RWPE2 (cell line): ENCODE results near the gene ILK.
A peak's percentile ranks its signal among the peaks of the same experiment; 100 is the strongest.

Source experiments
- ATAC-seq: fragments of 200-7000 bp; cut with Tn5 transposase; 3 replicates; pipeline ENCODE4 v1.9.1; 2021; ENCODE audit warnings: low read depth
- DNase-seq: peaks from one replicate; pipeline ENCODE4 v3.0.0-alpha.2; 2020; ENCODE audit warnings: low spot score
- H3K27ac ChIP-seq: fragments of 450-650 bp; 2 replicates; pipeline ENCODE4 v1.5.1; 2017; ENCODE audit warnings: mild to moderate bottlenecking; ENCODE audit not compliant: poor library complexity, severe bottlenecking
- H3K27me3 ChIP-seq: fragments of 250-450 bp; sonication (Bioruptor Pico); 2 replicates; pipeline ENCODE4 v1.5.1; 2021; ENCODE audit warnings: mild to moderate bottlenecking, moderate library complexity; ENCODE audit not compliant: insufficient read depth, poor library complexity, severe bottlenecking
- H3K36me3 ChIP-seq: fragments of 250-450 bp; sonication (Bioruptor Pico); 2 replicates; pipeline ENCODE4 v1.5.1; 2020; ENCODE audit warnings: low read depth, mild to moderate bottlenecking, moderate library complexity
- H3K4me1 ChIP-seq: fragments of 250-450 bp; sonication (Bioruptor Pico); 2 replicates; pipeline ENCODE4 v1.5.1; 2021; ENCODE audit warnings: mild to moderate bottlenecking, moderate library complexity; ENCODE audit not compliant: insufficient read depth, poor library complexity, severe bottlenecking
- H3K4me3 ChIP-seq: fragments of 250-450 bp; sonication (Bioruptor Pico); 2 replicates; pipeline ENCODE4 v1.5.1; 2021; ENCODE audit warnings: mild to moderate bottlenecking, moderate library complexity; ENCODE audit not compliant: severe bottlenecking
- H3K9me3 ChIP-seq: fragments of 250-450 bp; sonication (Bioruptor Pico); 2 replicates; pipeline ENCODE4 v1.5.1; 2021; ENCODE audit warnings: mild to moderate bottlenecking, moderate library complexity; ENCODE audit not compliant: severe bottlenecking
- CTCF ChIP-seq: fragments of 450-650 bp; IDR thresholded peaks from one replicate; pipeline ENCODE4 v1.5.1; 2017; ENCODE audit warnings: mild to moderate bottlenecking, moderate library complexity; ENCODE audit not compliant: poor library complexity, severe bottlenecking

ILK gene

DNA sequence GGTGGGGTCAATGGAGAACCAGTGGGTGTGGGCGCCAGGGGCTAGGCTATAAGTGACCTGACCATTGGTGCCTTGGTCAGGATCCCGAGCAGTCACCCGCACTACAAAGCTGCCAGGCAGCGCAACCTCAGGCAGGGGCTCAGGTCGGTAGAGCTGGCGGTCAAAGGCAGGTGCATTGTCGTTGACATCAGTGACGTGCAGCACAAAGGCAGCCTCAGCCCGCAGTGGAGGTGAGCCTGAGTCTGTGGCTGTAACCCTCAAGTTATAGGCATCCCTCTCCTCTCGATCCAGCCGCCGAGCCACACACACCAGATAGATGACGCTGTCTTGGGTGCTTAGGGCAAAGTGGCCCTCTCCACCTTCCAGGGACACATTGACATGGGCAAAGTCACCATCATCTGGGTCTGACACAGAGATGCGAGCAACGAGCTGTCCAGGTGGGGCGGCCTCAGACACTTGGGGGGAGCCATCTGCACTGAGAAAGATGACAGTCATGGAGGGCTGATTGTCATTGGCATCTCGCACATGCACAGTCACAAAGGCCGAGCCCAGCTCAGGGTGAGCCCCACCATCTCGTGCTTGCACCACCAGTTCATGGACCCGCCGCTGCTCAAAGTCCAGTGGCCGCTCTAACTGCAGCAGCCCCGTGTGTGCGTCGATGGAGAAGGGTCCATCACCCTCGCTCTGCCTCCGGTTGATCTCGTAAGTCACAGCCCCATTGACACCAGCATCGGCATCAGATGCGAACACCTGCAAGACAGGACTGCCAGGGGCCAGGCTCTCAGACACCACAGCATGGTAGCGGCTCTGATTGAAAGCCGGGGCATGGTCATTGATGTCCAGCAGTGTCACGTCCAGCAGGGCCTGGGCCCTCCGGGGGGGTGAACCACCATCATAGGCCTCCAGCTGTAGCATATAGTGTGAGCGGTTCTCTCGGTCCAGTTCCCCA, 36.7 kb downstream of the ILK start:
- no peaks in the 10 kb centered on the region for H3K9me3 ChIP-seq
- no peaks in the 10 kb centered on the region for H3K4me1 ChIP-seq
- no peak overlapping the region for H3K27ac ChIP-seq
- DNase-seq = peak; percentile 41
- no peaks in the 10 kb centered on the region for H3K36me3 ChIP-seq
- no peak overlapping the region for H3K4me3 ChIP-seq
- TF ChIP-seq CTCF = no peak
- H3K27me3 ChIP-seq = no peaks in the 10 kb centered on the region
- ATAC-seq = no peak

GRCh38 chr11:6640985-6641701, 37.6 kb downstream of the ILK start:
- Histone ChIP-seq H3K27ac (no peak overlapping the region), H3K27me3 (no peaks in the 10 kb centered on the region), H3K36me3 (no peaks in the 10 kb centered on the region), H3K4me3 (no peak overlapping the region), H3K9me3 (no peaks in the 10 kb centered on the region), H3K4me1 (no peaks in the 10 kb centered on the region)
- ATAC-seq (no peak), DNase-seq (no peak)
- no peak for TF ChIP-seq CTCF

- no peak for DNase-seq
- Histone ChIP-seq H3K4me3 (no peak overlapping the region), H3K9me3 (no peaks in the 10 kb centered on the region), H3K27ac (no peak overlapping the region), H3K4me1 (no peaks in the 10 kb centered on the region), H3K27me3 (no peaks in the 10 kb centered on the region), H3K36me3 (no peaks in the 10 kb centered on the region)
- no peak for ATAC-seq
- TF ChIP-seq CTCF = no peak
These were observed 39.4 kb downstream of the ILK start for GRCh38 chr11:6642957-6643356.

- no peak for TF ChIP-seq CTCF
- Histone ChIP-seq H3K27ac (no peak overlapping the region), H3K36me3 (no peaks in the 10 kb centered on the region), H3K4me1 (no peaks in the 10 kb centered on the region), H3K9me3 (no peaks in the 10 kb centered on the region), H3K27me3 (peaks cover 2% of the 10 kb centered on the region), H3K4me3 (no peak overlapping the region)
- ATAC-seq (no peak), DNase-seq (peak; percentile 45)
These were observed 42.5 kb downstream of the ILK start for GRCh38 chr11:6646071-6646470.

DNA sequence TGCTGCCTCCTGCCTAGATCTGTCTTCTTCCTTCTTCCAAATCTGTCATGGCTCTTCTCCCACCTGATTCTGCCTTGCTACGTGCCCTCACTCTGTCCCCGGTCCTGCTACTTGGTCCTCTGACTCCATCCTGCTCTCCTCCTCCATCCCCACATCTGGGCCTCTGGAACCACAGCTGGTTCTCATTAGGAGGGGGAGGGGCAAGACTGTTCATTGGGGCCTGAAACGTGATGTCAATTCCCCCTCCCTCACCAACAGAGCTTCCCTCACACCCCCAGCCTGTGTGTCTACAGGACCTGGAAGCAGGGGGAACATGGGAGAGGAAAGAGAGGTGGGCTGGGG, 43.0 kb downstream of the ILK start:
- Histone ChIP-seq H3K27ac (no peak overlapping the region), H3K4me3 (no peak overlapping the region), H3K27me3 (peaks cover 5% of the 10 kb centered on the region), H3K4me1 (no peaks in the 10 kb centered on the region), H3K36me3 (no peaks in the 10 kb centered on the region), H3K9me3 (no peaks in the 10 kb centered on the region)
- DNase-seq = no peak
- no peak for ATAC-seq
- TF ChIP-seq CTCF = no peak
